GM19240 (cell line): Measurements from ENCODE around the gene MUC20.
"Not testable (repeated sequence)": the region's sequence is repeated elsewhere in the genome, so short reads cannot be mapped to it uniquely, and the experiment has no call there.

ENCODE experiments used
- DNase-seq: peaks from one replicate; pipeline ENCODE4 v3.0.0; 2011; ENCODE audit warnings: low spot score; ENCODE audit not compliant: insufficient read length

The MUC20 gene

DNA sequence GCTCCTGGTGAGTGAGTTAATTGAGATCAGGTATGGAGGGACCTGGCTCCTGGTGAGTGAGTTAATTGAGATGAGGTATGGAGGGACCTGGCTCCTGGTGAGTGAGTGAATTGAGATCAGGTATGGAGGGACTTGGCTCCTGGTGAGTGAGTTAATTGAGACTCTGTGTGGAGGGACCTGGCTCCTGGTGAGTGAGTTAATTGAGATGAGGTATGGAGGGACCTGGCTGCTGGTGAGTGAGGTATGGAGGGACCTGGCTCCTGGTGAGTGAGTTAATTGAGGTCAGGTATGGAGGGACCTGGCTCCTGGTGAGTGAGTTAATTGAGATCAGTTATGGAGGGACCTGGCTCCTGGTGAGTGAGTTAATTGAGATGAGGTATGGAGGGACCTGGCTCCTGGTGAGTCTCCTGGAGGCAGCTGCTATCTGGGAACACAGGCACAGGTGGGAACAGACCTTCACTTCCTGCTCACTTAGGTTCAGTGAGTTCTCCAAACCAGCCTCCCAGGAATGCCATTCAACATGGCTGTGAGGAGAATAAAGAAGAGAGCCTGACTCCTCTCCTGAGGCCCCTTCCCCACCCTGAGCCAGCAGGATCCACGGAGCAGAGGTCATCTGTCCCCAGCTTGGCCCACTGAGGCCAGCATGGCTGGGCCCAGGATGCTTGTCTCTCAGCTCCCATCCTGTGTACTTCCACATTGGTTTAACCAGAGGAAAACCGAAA is 9.5 kb upstream of the MUC20 start:
- DNase-seq = not testable (repeated sequence)

GRCh38 chr3:195711813-195712534 is 8.8 kb upstream of the MUC20 start:
- no peak for DNase-seq

GRCh38 chr3:195712535-195712910 is 8.3 kb upstream of the MUC20 start:
- not testable (repeated sequence) for DNase-seq

- not testable (repeated sequence) for DNase-seq
Measured at GRCh38 chr3:195713150-195713549, 7.6 kb upstream of the MUC20 start.

GRCh38 chr3:195714380-195715011 is 6.3 kb upstream of the MUC20 start:
- no peak for DNase-seq

GRCh38 chr3:195715134-195715533 is 5.6 kb upstream of the MUC20 start:
- DNase-seq = no peak

DNA sequence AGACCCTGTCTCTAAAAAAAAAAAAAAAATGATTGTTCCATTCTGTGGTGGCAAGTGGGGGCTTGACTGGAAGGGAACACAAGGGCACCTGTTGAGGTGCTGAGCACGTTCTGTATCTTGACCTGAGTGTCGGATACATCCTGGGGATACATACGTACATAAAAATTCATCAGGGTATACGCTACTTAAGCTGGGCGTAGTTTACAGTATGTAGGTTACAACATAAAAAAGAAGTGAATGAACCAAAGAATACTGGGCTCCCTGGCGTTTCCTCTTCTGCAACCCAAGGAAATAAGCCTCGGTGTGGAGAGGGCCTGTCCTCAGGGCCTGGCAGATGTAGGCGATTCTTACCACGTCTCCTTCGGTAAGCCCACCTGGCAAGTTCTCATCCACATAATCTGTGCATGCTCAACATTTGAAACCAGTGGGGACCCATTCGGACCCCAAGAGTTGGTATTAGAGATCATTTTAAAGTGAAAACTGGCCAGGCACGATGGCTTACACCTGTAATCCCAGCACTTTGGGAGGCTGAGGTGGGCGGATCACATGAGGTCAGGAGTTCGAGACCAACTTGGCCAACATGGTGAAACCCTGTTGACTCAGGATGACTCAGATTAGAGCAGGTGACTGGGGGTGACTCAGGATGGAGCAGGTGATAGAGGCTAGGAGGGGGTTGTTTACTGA is 5.1 kb upstream of the MUC20 start:
- no peak for DNase-seq

DNA sequence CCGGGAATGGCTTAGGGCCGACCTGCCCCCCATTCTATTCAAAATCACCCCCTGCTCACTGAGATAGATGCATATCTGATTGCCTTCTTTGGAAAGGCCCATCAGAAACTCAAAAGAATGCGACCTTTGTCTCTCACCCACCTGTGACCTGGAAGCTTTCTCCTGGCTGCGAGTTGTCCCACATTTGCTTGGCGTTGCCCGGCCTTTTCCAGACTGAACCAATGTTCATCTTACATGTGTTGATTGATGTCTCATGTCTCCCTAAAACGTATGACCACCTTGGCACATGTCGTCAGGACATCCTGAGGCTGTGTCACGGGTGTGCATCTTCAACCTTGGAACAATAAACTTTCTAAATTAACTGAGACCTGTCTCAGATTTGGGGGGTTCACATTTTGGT is 3.4 kb upstream of the MUC20 start:
- no peak for DNase-seq

DNA sequence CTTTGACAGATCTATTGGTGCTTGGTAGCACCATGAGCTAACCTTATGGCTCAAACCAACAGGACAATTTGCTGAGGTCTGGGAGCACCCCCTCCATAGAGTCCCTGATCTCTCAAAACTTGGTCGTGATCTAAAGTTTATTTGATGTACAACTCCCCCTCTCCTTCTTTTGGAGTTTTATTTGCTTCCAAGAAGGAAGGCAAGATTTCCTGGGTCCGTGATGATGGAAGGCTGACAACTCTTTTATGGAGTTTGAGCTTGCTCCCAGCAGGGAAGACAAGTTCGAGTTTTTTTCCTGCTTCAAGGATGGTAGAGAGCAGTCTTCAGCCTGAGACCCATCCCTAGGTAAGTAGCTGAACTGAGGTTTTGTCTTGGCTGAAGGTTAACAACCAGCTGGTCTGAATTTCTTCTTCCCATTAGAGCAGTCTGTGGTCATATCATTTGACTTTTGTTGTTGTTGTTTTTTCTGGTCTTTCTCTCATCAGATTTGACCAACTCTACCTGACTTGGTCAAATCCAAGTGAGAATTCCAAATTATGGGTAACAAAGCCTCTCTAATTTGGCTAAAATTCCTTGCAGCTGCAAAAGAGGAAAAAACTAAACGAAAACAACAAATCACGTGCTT is 2.8 kb upstream of the MUC20 start:
- no peak for DNase-seq

- no peak for DNase-seq
Measured at GRCh38 chr3:195718477-195718984, 2.2 kb upstream of the MUC20 start.

GRCh38 chr3:195719514-195720254 is 1.1 kb upstream of the MUC20 start:
- not testable (repeated sequence) for DNase-seq

GRCh38 chr3:195722139-195722995 is 1.6 kb downstream of the MUC20 start:
- not testable (repeated sequence) for DNase-seq

DNA sequence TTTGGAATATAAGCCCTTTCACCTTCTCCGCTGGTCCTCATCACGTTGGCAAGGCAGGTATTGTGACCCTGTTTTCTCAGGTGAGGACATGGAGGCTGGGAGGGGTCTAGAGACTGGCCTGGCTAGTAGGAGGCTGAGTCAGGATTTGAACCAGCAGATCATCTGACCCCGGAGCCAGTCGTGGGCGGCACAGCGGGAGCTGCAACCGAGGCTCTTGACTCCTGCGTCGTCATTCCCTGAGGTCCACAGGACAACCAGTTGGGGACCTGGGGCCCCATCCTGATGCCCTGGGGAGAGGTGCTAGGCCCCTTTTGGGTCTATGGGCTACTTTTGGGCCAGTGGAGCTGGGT is 2.2 kb downstream of the MUC20 start:
- DNase-seq = not testable (repeated sequence)

GRCh38 chr3:195724363-195724762 is 3.6 kb downstream of the MUC20 start:
- DNase-seq = not testable (repeated sequence)

DNA sequence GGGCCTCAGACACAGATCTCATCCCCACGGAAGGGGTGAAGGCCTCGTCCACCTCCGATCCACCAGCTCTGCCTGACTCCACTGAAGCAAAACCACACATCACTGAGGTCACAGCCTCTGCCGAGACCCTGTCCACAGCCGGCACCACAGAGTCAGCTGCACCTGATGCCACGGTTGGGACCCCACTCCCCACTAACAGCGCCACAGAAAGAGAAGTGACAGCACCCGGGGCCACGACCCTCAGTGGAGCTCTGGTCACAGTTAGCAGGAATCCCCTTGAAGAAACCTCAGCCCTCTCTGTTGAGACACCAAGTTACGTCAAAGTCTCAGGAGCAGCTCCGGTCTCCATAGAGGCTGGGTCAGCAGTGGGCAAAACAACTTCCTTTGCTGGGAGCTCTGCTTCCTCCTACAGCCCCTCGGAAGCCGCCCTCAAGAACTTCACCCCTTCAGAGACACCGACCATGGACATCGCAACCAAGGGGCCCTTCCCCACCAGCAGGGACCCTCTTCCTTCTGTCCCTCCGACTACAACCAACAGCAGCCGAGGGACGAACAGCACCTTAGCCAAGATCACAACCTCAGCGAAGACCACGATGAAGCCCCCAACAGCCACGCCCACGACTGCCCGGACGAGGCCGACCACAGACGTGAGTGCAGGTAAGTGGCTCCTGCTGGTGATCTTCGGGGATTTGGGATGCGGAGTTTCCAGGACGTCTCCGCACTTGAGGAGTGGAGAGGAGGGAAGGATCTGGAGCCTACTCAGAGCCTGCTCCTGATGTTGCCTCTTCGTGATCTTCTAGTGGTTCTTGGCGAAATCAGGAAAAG is 5.3 kb downstream of the MUC20 start:
- DNase-seq = not testable (repeated sequence)

GRCh38 chr3:195727606-195728195 is 6.9 kb downstream of the MUC20 start:
- DNase-seq = no peak

- not testable (repeated sequence) for DNase-seq
Measured at GRCh38 chr3:195728789-195729188, 8.0 kb downstream of the MUC20 start.

DNA sequence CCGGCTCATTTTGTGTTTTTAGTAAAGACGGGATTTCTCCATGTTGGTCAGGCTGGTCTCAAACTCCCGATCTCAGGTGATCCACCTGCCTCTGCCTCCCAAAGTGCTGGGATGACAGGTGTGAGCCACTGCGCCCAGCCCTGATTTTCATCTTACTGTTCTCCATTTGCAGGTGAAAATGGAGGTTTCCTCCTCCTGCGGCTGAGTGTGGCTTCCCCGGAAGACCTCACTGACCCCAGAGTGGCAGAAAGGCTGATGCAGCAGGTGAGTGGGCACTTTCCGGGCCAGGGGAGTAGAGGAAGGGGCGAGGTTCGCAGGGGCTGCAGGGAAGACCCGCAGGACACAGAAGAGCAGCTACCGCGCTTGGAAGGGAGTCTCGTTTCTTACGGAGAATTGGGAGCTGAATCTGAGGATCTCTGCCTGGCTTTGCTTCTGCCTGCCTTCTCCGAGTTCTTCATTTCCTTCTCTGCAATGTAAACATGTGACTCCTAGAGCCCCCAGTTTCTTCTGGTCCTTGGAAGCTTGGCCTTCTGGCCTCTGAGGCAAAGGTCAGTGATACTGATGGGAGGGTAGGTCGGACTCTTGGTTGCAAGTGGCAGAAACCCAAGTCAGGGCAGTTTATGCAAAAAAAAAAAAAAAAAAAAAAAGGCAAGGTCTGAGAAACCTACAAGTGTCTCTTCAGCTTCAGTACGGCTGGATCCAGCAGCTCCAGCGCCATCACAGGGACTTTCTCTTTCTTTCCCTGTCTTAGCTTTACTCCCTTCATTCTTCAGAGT is 8.9 kb downstream of the MUC20 start:
- no peak for DNase-seq
